Parathyroid adenoma (tissue), 2 donors: ENCODE data around the gene DDR1.

Experiments
- H2AFZ ChIP-seq: fragments of 300-600 bp; sonication (generic); one replicate; pipeline ENCODE4 v1.7.0; 2017; ENCODE audit warnings: antibody characterized with exemption, mild to moderate bottlenecking
- H3K27ac ChIP-seq: fragments of 300-600 bp; sonication (generic); one replicate; pipeline ENCODE4 v1.7.0; 2017
- H3K27me3 ChIP-seq: fragments of 300-600 bp; sonication (generic); one replicate; pipeline ENCODE4 v1.7.0; 2017; ENCODE audit warnings: low read length; ENCODE audit not compliant: control insufficient read depth, insufficient read depth
- H3K36me3 ChIP-seq: fragments of 300-600 bp; sonication (generic); one replicate; pipeline ENCODE4 v1.7.0; 2017; ENCODE audit warnings: low read length; ENCODE audit not compliant: control insufficient read depth, insufficient read depth
- H3K4me1 ChIP-seq: fragments of 300-600 bp; sonication (generic); one replicate; pipeline ENCODE4 v1.7.0; 2017; ENCODE audit warnings: control low read depth
- H3K4me2 ChIP-seq: fragments of 300-600 bp; sonication (generic); one replicate; pipeline ENCODE4 v1.7.0; 2017; ENCODE audit warnings: low read length
- H3K4me3 ChIP-seq: fragments of 300-600 bp; sonication (generic); one replicate; pipeline ENCODE4 v1.7.0; 2017; ENCODE audit warnings: low read depth, low read length
- H3K79me2 ChIP-seq: fragments of 300-600 bp; sonication (generic); one replicate; pipeline ENCODE4 v1.7.0; 2017; ENCODE audit warnings: control low read depth
- H3K9ac ChIP-seq: fragments of 300-600 bp; sonication (generic); one replicate; pipeline ENCODE4 v1.7.0; 2017; ENCODE audit warnings: mild to moderate bottlenecking
- H3K9me3 ChIP-seq: fragments of 300-600 bp; sonication (generic); one replicate; pipeline ENCODE4 v1.7.0; 2017; ENCODE audit warnings: low read length; ENCODE audit not compliant: control insufficient read depth
- TF ChIP-seq, protein P1 (sequence below): fragments of 300-600 bp; sonication (generic); IDR thresholded peaks from one replicate; pipeline ENCODE4 v1.7.0; 2017; ENCODE audit warnings: antibody characterized with exemption, mild to moderate bottlenecking
- donor health status: primary hyperparathyroidism.

DDR1 gene

DNA sequence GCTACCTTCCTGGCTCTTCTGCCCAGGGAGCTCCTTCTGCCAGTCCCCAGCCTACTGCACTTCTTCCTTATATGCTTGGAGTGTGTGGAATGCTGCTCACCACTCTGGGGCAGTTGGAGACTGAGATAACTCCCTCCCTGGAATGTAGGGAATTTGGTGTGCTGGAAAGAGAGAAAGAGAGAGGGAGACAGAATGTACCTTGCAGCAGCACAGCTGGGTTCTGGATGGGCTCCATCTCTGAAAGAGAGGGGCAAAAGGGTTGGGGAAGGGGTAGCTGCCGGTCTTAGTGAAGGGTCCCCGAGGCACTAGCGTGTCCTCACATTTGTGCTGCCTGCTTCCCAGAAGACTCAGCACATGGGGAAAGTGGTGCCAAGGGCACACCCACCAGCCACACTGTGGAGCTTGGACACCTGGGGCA, 40.2 kb upstream of the DDR1 start:
- no peak overlapping the region for H3K4me2 ChIP-seq
- no peak overlapping the region for H3K27ac ChIP-seq

DNA sequence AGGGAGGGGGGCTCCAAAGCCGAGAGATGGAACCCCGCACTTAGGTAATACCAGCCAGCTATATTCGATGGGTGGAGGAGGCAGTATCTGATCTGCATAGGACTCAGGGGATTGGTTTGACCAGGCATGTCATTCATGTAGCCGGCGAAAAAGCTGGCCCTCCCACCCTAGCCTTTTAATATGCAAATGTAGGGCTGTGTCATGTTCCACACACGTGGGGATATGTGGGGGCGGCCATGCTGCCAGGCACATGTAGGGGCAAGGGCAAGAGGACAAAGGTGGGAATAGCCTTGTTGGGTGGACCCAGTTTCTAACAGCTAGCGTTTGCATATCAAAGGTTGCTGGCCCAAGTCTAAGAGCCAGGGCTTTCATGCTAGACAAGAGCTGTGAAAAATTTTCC, 39.1 kb upstream of the DDR1 start:
- Histone ChIP-seq H3K9me3 (no peaks in the 10 kb centered on the region), H3K36me3 (no peaks in the 10 kb centered on the region), H3K27ac (no peak overlapping the region), H2AFZ (no peak overlapping the region), H3K79me2 (no peaks in the 10 kb centered on the region), H3K9ac (no peak overlapping the region), H3K4me3 (no peak overlapping the region), H3K4me1 (peaks cover 21% of the 10 kb centered on the region), H3K4me2 (no peak overlapping the region), H3K27me3 (no peaks in the 10 kb centered on the region)
- TF ChIP-seq, protein P1, sequence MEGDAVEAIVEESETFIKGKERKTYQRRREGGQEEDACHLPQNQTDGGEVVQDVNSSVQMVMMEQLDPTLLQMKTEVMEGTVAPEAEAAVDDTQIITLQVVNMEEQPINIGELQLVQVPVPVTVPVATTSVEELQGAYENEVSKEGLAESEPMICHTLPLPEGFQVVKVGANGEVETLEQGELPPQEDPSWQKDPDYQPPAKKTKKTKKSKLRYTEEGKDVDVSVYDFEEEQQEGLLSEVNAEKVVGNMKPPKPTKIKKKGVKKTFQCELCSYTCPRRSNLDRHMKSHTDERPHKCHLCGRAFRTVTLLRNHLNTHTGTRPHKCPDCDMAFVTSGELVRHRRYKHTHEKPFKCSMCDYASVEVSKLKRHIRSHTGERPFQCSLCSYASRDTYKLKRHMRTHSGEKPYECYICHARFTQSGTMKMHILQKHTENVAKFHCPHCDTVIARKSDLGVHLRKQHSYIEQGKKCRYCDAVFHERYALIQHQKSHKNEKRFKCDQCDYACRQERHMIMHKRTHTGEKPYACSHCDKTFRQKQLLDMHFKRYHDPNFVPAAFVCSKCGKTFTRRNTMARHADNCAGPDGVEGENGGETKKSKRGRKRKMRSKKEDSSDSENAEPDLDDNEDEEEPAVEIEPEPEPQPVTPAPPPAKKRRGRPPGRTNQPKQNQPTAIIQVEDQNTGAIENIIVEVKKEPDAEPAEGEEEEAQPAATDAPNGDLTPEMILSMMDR = no peak

More for the DNA sequence above, 40.2 kb upstream of the DDR1 start:
- Histone ChIP-seq H3K9ac (no peak overlapping the region), H2AFZ (peak overlapping the region; percentile 71), H3K4me1 (peaks cover 21% of the 10 kb centered on the region), H3K27me3 (no peaks in the 10 kb centered on the region), H3K4me3 (no peak overlapping the region), H3K36me3 (no peaks in the 10 kb centered on the region), H3K9me3 (no peaks in the 10 kb centered on the region), H3K79me2 (no peaks in the 10 kb centered on the region)
- TF ChIP-seq, protein P1 = no peak

- Histone ChIP-seq H3K36me3 (no peaks in the 10 kb centered on the region), H3K9me3 (no peaks in the 10 kb centered on the region), H3K4me2 (no peak overlapping the region), H2AFZ (no peak overlapping the region), H3K27me3 (no peaks in the 10 kb centered on the region), H3K27ac (no peak overlapping the region), H3K9ac (no peak overlapping the region), H3K79me2 (no peaks in the 10 kb centered on the region), H3K4me3 (no peak overlapping the region), H3K4me1 (peaks cover 10% of the 10 kb centered on the region)
- TF ChIP-seq, protein P1 = no peak
These were observed 36.8 kb upstream of the DDR1 start for GRCh38 chr6:30847421-30847970.

GRCh38 chr6:30847971-30848436, 36.3 kb upstream of the DDR1 start:
- peak overlapping the region; percentile 21 for H3K27ac ChIP-seq
- TF ChIP-seq, protein P1 = no peak

More at GRCh38 chr6:30847971-30848436, 36.3 kb upstream of the DDR1 start:
- H2AFZ ChIP-seq = peak overlapping the region; percentile 54
- H3K9ac ChIP-seq = peak overlapping the region; percentile 24
- no peaks in the 10 kb centered on the region for H3K9me3 ChIP-seq
- H3K4me2 ChIP-seq = no peak overlapping the region
- H3K27me3 ChIP-seq = no peaks in the 10 kb centered on the region
- no peaks in the 10 kb centered on the region for H3K36me3 ChIP-seq
- H3K4me1 ChIP-seq = peaks cover 10% of the 10 kb centered on the region
- H3K4me3 ChIP-seq = no peak overlapping the region
- no peaks in the 10 kb centered on the region for H3K79me2 ChIP-seq
